Fibroblast of the aortic adventitia (primary cell): ENCODE results near the gene ZNF254. TPM values are rescaled to one million over a fixed set of nuclear protein-coding genes. Genes with fewer than 3 reads are reported as not detected.
"Not testable (repeated sequence)": the region's sequence is repeated elsewhere in the genome, so short reads cannot be mapped to it uniquely, and the experiment has no call there.

Experiments used
- DNase-seq: peaks from one replicate; pipeline ENCODE4 v3.0.0-alpha.2; 2010; ENCODE audit warnings: low read depth
- H3K4me3 ChIP-seq: 2 replicates; pipeline ENCODE4 v1.5.1; 2011; ENCODE audit warnings: low read depth, mild to moderate bottlenecking, control low read depth, low read length, moderate library complexity
- CTCF ChIP-seq: IDR thresholded peaks from 2 replicates; pipeline ENCODE4 v1.5.1; 2011; ENCODE audit warnings: mild to moderate bottlenecking, low read length, control low read depth, inconsistent platforms; ENCODE audit not compliant: insufficient read depth
- total RNA-seq: library from RNA; depleted of rRNA; stranded (reverse); fragments of >200 nt; gene quantifications from 2 replicates; pipeline ENCODE4 v1.2.3, GENCODE V29; 2012; ENCODE audit warnings: low replicate concordance

The ZNF254 gene
- 11.2 and 14.0 TPM in 2 replicates for total RNA-seq

DNA sequence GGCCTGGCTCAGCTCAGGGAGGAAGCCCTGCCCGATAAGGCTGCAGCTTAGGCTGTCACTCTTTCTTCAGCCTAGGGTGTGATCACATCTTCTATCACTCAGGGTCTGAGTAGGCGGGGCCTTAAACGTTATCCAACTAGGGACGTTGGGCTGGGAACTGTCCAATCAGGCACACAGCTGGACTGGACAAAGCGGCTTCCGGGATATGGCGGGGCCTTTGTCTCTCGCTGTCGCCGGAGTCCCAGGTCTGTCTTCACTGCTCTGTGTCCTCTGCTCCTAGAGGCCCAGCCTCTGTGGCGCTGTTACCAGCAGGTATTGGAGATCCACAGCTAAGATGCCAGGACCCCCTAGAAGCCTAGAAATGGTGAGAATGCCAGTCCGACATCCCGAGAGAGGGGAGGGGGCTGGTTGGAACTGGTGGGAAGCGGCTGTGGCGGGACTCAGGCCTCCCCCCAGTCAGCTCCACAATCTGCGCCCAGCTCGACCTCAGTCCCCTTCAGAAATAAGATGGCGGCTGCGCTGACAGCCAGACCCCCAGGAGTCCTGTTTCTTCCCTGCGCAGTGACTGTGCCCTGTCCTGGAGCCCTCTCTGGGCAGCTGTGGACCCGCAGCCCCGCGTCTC, at the start of gene ZNF254:
TSS of gene ZNF254 (plus strand) at position 214 of the 622 bp plus-strand sequence. CDS start at position 335, 121 bp downstream.
- DNase-seq: peak; percentile 93
- peak within 1 kb of the TSS; percentile 91 for H3K4me3 ChIP-seq
- TF ChIP-seq CTCF: peak; percentile 26

DNA sequence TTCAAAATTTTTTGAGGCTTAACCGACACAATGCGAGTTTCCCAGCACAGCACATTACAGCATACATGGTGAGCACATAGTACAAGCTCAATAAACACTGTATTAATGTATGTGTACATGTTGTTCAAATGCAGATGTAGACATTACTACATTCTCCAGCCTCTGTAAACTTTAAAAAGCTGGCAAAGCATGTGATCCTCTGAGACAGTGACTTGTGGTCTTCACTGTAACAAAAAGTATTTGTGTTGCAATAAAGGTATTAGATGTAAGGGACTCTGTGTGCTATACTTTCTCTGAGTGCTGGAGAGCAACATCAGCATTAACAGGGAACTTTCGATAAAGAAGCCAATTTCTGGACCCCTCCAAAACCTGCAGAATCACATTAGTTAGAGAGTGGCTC, 46.4 kb upstream of the ZNF254 start:
- no peak for TF ChIP-seq CTCF
- no peak for DNase-seq
- no peak overlapping the region for H3K4me3 ChIP-seq

DNA sequence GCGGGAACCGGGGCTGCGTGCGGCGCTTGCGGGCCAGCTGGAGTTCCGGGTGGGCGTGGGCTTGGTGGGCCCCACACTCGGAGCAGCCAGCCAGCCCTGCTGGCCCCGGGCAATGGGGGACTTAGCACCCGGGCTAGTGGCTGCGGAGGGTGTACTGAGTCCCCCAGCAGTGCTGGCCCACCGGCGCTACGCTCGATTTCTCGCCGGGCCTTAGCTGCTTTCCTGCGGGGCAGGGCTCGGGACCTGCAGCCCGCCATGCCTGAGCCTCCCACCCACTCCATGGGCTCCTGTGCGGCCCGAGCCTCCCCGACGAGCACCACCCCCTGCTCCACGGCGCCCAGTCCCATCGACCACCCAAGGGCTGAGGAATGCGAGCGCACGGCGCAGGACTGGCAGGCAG, 45.7 kb upstream of the ZNF254 start:
- DNase-seq, H3K4me3 ChIP-seq: not testable (repeated sequence)

DNA sequence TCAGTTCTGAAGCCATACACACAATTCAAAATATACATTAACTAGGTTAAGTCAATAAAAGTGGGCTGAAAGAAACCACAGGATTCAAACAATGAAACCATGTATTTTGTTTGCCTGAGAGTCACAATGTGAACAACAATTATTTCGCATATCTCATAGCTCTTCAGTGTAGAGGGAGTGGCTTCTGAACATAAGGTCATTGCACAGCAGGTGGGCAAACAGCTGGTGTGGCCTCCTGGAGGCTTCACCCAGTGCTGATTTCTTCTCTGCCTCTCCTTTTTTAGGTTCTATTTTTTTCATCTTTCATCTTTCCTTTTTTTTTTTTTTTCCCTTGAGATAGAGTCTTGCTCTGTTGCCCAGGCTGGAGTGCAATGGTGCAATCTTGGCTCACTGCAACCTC, 40.4 kb upstream of the ZNF254 start:
- no peak for DNase-seq
- no peak for TF ChIP-seq CTCF
- H3K4me3 ChIP-seq: no peak overlapping the region

DNA sequence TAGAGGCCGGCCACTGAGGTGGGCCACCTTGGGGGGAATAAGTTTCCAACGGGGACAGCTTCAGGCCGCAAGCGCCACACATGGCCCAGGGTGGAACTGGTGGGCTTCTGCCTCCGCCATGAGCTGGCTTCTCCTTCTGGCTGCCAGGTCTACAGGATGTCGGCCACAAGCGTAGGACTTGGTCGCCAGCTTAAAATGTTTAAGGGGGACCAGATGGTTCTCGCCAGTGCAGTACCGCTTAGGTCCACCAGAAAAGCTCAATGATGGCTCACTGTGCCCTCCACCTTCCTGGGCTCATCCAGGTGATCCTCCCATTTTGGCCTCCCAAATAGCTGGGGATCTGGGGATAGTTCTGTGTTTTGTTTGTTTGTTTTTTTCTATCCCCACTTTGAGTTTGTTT, 38.7 kb upstream of the ZNF254 start:
- DNase-seq: no peak
- TF ChIP-seq CTCF: no peak
- H3K4me3 ChIP-seq: no peak overlapping the region

DNA sequence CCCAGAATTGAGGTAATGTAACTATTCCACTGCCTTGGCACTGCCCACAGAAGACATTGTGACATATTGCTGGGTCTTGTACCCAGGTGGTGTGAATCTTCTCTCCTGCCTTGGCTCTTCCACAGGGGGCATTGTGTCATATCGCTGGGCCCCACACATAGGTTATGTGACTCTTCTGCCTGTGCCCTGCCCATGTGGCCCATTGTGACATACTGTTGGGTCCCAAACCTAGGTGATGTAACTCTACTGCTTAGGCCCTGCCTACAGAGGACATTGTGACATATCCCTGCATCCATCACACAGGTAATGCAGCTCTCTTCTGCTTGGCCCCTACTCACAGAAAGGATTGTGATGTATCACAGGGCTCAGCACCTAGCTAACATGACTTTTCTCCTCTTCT, 37.5 kb upstream of the ZNF254 start:
- no peak overlapping the region for H3K4me3 ChIP-seq
- TF ChIP-seq CTCF: no peak
- no peak for DNase-seq

GRCh38 chr19:24051516-24051915, 35.5 kb upstream of the ZNF254 start:
- no peak overlapping the region for H3K4me3 ChIP-seq
- TF ChIP-seq CTCF: no peak
- DNase-seq: no peak
